Stimulated activated CD4-positive, alpha-beta T cell treated with anti-CD3 and anti-CD28 coated beads, Interleukin-4, amount 100 ng/mL, for 4 hours (primary cell): ENCODE results near the gene KANSL1L.
A peak's percentile ranks its signal among the peaks of the same experiment; 100 is the strongest.
"Not testable (repeated sequence)": the region's sequence is repeated elsewhere in the genome, so short reads cannot be mapped to it uniquely, and the experiment has no call there.

Source experiments
- DNase-seq, 2 experiments: peaks; one replicate each; pipeline ENCODE4 v3.0.0-alpha.2; 2020

The KANSL1L gene, protein sequence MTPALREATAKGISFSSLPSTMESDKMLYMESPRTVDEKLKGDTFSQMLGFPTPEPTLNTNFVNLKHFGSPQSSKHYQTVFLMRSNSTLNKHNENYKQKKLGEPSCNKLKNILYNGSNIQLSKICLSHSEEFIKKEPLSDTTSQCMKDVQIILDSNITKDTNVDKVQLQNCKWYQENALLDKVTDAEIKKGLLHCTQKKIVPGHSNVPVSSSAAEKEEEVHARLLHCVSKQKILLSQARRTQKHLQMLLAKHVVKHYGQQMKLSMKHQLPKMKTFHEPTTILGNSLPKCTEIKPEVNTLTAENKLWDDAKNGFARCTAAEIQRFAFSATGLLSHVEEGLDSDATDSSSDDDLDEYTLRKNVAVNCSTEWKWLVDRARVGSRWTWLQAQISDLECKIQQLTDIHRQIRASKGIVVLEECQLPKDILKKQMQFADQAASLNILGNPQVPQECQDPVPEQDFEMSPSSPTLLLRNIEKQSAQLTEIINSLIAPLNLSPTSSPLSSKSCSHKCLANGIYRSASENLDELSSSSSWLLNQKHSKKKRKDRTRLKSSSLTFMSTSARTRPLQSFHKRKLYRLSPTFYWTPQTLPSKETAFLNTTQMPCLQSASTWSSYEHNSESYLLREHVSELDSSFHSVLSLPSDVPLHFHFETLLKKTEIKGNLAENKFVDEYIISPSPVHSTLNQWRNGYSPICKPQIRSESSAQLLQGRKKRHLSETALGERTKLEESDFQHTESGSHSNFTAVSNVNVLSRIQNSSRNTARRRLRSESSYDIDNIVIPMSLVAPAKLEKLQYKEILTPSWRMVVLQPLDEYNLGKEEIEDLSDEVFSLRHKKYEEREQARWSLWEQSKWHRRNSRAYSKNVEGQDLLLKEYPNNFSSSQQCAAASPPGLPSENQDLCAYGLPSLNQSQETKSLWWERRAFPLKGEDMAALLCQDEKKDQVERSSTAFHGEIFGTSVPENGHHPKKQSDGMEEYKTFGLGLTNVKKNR

DNA sequence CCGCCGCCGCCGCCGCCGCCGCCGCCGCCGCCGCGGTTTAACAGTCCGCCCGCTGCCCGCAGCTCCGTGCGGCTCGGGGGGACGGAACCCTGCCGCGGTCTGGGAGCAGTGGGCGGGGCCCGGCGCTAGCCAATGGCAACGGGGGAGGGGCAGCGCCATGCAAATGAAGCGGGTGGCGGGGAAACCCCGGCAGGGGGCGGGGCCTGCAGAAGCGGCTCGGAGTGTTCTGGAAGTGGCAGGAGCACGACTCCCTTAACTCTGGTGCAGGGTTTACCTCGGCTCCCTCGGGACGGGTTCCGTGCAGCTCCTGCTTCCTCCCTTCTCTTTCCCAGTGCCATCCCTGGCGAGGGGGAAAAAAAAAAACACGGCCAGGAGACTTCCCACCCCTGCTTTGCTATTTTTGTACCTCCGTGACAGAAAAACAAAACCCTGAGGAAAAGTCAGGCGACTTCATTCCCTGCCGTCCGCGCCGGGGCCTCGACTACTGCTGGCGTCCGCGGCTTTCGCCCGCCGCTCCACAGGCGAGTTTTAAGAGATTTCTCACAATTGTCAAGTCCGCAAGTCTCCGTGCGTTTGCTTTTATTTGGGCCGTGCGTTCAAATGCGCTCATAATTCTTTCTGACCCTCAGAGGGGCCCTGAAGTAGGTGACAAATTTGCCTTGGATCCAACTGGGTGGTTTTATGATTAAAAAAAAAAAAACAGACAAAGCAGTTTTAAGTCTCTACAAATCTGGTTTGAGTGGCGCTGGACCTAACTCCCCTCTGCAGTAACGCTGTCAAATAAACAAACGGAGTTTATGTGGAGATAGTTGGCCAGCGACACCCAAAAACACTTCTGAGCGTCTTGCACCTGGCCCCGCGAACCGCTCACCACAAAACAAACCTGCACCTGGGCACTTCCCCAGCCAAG is at the start of gene KANSL1L:
KANSL1L (minus strand) TSS at position 101 of the 910 bp plus-strand sequence. CDS start 16,827 bp downstream, outside the sequence.
- peak; percentile 94 to 98 for DNase-seq

DNA sequence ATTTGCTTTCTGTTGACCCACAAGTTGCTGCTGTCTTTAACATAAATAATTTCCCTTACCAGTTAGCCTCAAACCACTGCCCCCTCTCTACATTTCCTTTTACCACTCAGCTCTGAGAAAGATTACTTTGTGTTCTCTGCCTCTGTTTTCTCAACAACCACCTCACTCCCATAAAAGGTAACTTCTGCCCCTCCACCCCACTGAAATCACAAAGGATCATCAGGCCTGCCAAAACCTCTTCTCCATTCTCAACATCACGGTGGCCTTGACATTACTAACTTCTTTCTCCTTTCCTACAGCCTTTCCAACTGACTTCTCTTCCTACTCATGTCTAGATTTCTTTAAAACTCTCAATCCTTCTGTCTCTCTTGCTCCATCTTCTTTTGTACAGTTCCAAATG is 43.9 kb upstream of the KANSL1L start:
- DNase-seq = no peak

- DNase-seq = no peak
These were observed 39.0 kb upstream of the KANSL1L start for GRCh38 chr2:210210185-210210584.

DNA sequence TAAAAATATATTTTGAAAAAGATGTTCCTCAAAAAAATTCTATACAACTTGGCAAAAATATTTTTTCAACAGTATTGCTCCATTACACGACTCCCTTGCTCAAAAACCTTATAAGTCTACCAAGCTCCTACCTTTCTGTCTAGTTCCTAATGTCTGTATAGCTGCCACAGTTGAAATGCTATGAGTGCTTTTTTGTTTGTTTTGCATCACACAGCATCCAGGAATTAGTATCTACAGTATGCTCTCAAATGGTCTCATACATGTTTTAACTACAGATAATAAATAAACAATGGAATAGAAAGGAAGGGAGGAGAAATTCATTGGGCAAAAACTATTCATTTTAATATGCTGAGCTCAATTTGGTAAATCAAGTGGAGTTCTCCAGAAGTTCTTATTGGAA is 36.7 kb upstream of the KANSL1L start:
- DNase-seq = no peak

- DNase-seq = no peak
These were observed 32.3 kb upstream of the KANSL1L start for GRCh38 chr2:210203558-210203957.

DNA sequence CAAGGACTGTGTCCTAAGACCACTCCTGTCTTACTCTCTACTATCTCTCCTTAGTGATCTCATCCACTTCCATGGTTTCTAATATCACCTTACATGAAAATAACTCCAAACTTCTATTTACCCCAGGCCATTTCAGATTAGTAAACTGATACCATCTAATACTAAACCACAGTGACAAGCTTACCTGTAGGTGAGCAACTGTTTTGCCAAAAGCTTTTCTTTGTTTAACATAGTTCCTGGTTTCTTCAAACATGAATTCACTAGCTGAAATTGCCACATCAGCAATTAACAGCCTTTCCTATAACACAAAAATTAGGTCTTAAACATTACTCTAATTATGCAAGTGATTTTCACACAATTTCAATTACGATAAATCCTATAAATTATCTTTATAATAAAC is 31.9 kb upstream of the KANSL1L start:
- no peak for DNase-seq

GRCh38 chr2:210199854-210200253 is 28.6 kb upstream of the KANSL1L start:
- DNase-seq = no peak

GRCh38 chr2:210199186-210199765 is 28.1 kb upstream of the KANSL1L start:
- no peak for DNase-seq

DNA sequence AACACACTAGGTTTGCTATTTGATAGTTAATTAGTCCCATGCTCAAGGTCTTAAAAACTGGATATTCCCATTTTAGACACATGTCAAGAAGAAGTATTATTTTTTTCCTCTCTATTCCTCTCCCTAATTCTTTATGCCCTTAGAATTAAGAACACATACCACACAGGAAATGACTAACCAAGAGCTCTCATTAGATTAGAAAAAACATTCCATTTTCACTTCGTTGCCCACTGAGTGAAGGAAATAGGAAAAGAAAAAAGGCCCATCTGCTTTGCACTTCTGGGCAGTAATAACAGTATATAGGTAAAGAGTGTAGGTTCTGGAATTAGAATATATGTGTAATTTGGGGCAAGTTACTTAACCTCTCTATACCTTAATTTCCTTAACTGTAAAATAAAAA is 27.1 kb upstream of the KANSL1L start:
- no peak for DNase-seq

DNA sequence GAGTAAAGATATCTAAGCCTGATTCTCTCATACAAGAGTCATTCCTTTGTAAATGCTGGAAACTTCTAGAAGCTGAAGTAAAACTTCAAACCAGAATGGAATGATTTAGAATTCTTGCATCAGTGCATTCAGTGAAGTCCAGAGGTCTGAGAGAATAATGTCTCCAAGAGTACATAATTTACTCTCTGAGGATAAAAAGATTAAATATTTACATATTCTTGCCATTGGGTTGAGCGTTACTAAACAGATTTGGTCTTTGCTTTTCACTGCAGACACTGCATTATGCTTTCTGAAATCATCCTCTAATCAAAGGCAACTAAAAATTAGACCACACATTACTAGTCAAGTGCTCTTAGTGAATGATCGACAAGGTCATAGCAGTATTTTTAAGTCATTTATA is 26.5 kb upstream of the KANSL1L start:
- DNase-seq = no peak

- DNase-seq = no peak
These were observed 24.1 kb upstream of the KANSL1L start for GRCh38 chr2:210195101-210195852.

DNA sequence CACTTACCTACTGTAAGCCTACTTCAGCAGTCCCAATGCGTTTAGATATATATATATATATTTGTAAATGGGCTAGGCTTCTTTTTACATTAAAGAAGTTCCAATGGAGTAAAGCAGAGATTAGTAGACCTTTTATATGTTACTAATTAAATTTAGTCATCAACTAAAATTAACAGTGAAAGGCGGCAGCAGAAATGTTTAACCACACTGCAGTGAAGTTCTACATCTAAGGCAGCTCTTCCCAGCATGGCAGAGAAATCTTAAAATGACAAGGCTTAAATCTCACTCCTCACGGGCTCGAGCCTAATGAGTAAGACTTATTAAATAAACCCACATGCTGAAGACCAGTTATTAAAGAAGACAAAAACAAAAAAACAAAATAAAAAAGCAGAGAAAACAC is 19.1 kb upstream of the KANSL1L start:
- DNase-seq = no peak

DNA sequence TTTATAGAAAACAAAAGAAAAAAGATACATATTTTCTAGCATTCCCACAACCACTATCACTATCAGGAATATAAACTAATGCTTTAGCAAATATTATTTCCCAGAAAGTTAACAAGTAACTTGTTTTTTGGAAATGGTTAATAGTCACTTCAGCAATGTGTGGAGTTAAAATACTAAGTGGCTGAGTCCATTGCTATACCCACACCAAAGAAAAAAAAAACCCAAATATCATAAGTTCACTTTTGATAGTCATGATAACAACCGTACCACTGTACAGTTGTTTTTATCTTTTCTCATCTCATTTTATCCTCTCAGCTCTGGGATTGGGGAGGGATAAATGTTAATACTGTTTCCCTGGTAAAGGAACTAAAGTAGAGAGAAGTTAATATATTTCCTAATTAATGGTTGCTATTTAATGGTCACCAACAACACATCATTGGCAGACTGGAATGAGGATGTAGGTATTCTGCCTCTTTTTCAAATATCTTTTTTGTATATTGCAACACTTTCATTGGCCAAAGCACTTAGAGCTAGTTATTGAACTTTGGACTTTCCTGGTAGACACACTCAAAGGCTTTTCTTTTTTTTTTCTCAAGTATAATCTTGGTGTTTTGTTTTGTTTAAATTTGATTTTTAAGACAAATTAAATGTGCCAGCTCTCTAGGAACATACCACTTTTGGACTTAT is 18.4 kb upstream of the KANSL1L start:
- DNase-seq = no peak

GRCh38 chr2:210188755-210189154 is 17.5 kb upstream of the KANSL1L start:
- DNase-seq = no peak

DNA sequence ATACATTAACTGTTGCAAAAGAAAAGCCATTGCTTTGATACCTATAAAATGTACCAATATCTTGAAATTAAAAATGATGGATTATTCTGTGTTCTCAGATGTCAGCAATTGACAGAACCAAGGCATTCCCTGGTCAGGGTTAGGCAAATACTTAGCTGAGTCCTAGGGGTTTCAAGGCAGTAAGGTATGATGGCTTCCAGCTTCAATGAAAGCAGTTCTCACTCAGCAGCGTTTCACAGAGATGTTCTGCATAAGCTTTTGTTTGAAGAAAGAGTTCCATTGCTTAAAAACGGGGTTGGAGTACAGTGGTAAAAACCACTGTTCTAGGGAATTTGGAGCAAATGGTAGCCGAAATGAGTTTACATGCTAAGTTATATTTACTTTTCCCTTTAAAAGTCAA is 17.0 kb upstream of the KANSL1L start:
- no peak for DNase-seq

DNA sequence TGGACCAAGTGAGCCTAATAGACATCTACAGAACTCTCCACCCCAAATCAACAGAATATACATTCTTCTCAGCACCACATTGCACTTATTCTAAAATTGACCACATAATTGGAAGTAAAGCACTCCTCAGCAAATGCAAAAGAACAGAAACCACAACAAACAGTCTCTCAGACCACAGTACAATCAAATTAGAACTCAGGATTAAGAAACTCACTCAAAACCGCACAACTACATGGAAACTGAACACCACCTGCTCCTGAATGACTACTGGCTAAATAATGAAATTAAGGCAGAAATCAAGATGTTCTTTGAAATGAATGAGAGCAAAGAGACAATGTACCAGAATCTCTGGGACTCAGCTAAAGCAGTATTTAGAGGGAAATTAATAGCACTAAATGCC is 12.7 kb upstream of the KANSL1L start:
- not testable (repeated sequence) for DNase-seq

DNA sequence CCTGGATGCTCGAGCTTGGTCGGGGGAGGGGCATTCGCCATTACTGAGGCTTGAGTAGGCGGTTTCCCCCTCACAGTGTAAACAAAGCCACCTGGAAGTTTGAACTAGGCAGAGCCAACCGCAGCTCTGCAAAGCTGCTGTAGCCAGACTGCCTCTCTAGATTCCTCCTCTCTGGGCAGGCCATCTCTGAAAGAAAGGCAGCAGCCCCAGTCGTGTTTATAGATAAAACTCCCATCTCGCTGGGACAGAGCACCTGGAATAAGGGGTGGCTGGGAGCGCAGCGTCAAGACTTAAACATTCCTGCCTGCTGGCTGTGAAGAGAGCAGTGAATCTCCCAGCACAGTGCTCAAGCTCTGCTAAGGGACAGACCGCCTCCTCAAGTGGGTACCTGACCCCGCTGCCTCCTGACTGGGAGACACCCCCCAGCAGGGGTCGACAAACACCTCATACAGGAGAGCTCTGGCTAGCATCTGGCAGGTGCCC is 10.4 kb upstream of the KANSL1L start:
- DNase-seq = not testable (repeated sequence)

GRCh38 chr2:210181033-210181605 is 9.9 kb upstream of the KANSL1L start:
- not testable (repeated sequence) for DNase-seq

GRCh38 chr2:210180477-210180876 is 9.3 kb upstream of the KANSL1L start:
- no peak for DNase-seq

- DNase-seq = no peak
These were observed 8.3 kb upstream of the KANSL1L start for GRCh38 chr2:210179351-210179990.
